K562 (cell line): ENCODE data around the gene HOXB6. TPM values are rescaled to one million over a fixed set of nuclear protein-coding genes. Genes with fewer than 3 reads are reported as not detected.
A peak's percentile ranks its signal among the peaks of the same experiment; 100 is the strongest.

Source experiments
- AFF1 ChIP-seq, 2 experiments: fragments of 450-650 bp; IDR thresholded peaks; 2 replicates each; pipeline ENCODE4 v1.6.1; 2018; ENCODE audit warnings: mild to moderate bottlenecking in 2 of 2, low read depth in 1 of 2; ENCODE audit not compliant: partially characterized antibody in 2 of 2
- CEBPZ ChIP-seq: fragments of 150-350 bp; IDR thresholded peaks from 2 replicates; pipeline ENCODE4 v1.6.1; 2014; ENCODE audit warnings: low read depth, mild to moderate bottlenecking, low read length, borderline replicate concordance
- CHD2 ChIP-seq: IDR thresholded peaks from 2 replicates; pipeline ENCODE4 v1.6.1; 2011; ENCODE audit warnings: low read depth, low read length
- CREB3L1 ChIP-seq: fragments of 450-650 bp; IDR thresholded peaks from 2 replicates; pipeline ENCODE4 v1.6.1; 2014; ENCODE audit warnings: low read depth, mild to moderate bottlenecking, moderate library complexity, borderline replicate concordance
- E2F1 ChIP-seq: sonication (generic); formaldehyde crosslinking; IDR thresholded peaks from 2 replicates; pipeline ENCODE4 v1.8.1; 2023; ENCODE audit warnings: mild to moderate bottlenecking, missing genetic modification reagents, moderate library complexity
- E2F5 ChIP-seq: sonication (generic); formaldehyde crosslinking; IDR thresholded peaks from 2 replicates; pipeline ENCODE4 v1.8.0; 2022; ENCODE audit warnings: mild to moderate bottlenecking, missing genetic modification reagents
- GMEB1 ChIP-seq: fragments of 250-450 bp; sonication (Bioruptor Pico); IDR thresholded peaks from 2 replicates; pipeline ENCODE4 v1.4.0; 2020; ENCODE audit warnings: mild to moderate bottlenecking
- MBD2 ChIP-seq: sonication (generic); IDR thresholded peaks from 2 replicates; pipeline ENCODE4 v1.6.1; 2016; ENCODE audit warnings: low read depth, borderline replicate concordance
- MEIS2 ChIP-seq: fragments of 450-650 bp; IDR thresholded peaks from 2 replicates; pipeline ENCODE4 v1.6.1; 2014; ENCODE audit warnings: mild to moderate bottlenecking; ENCODE audit not compliant: partially characterized antibody
- MTA2 ChIP-seq: fragments of 450-650 bp; IDR thresholded peaks from 2 replicates; pipeline ENCODE4 v1.6.1; 2016; ENCODE audit warnings: low read depth
- PPARD ChIP-seq: fragments of 250-450 bp; sonication (Bioruptor Pico); IDR thresholded peaks from 2 replicates; pipeline ENCODE4 v1.8.0; 2022; ENCODE audit warnings: inconsistent platforms, mild to moderate bottlenecking, moderate library complexity
- RBM22 ChIP-seq: fragments of 200-400 bp; formaldehyde crosslinking; IDR thresholded peaks from 2 replicates; pipeline ENCODE4 v1.6.1; 2018; ENCODE audit warnings: low read length, low read depth; ENCODE audit not compliant: poor library complexity, severe bottlenecking
- ZNF124 ChIP-seq: sonication (generic); formaldehyde crosslinking; IDR thresholded peaks from 2 replicates; pipeline ENCODE4 v1.8.1; 2022; ENCODE audit warnings: missing genetic modification reagents
- polyA plus RNA-seq, 8 experiments: library from polyadenylated mRNA; depleted of rRNA in 4 of 8; stranded (reverse) in 5 of 8; unstranded in 3 of 8; fragments of >200 nt; fragmentation: Nextera tagmentation in 2 of 8; fragmentation: Illumina TruSeq in 1 of 8; extraction: Ambion mirVana in 2 of 8; extraction: Trizol in 1 of 8; gene quantifications; 2 replicates each; pipeline versions ENCODE4 v1.2.1 to v1.2.3, GENCODE V29; 2011 to 2014; ENCODE audit warnings: inconsistent platforms in 1 of 8, missing spikeins in 1 of 8
- total RNA-seq, 7 experiments: library from RNA; depleted of rRNA in 6 of 7; stranded (reverse); fragments of >200 nt in 6 of 7; fragmentation: Illumina TruSeq in 2 of 7; extraction: Trizol in 2 of 7; gene quantifications; 2 replicates each; pipeline versions ENCODE4 v1.2.1 to v1.2.3, GENCODE V29; 2011 to 2021; ENCODE audit warnings: low replicate concordance in 1 of 7

The HOXB6 gene
- total and polyA plus RNA-seq, 9 of the 15 experiments (the other 6 are each of a cell fraction or from before 2014, with no cell fraction given): 1.2 to 14.8 (median 4.9) TPM

- TF ChIP-seq E2F1 (CRISPR knock-in tag) (no peak), CEBPZ (no peak), MBD2 (no peak), PPARD (no peak), E2F5 (CRISPR knock-in tag) (no peak), CHD2 (0 out of 2 replicates have a peak, but pooled peaks have one; percentile 12), RBM22 (no peak), MEIS2 (peak; percentile 44), CREB3L1 (no peak), ZNF124 (CRISPR knock-in tag) (no peak), MTA2 (no peak), GMEB1 (CRISPR knock-in tag) (no peak), AFF1 (IDR thresholded peaks at IDR 0.05; ENCODE audit: low read depth in 1 of 2, partially characterized antibody in 2 of 2) (peak; percentile 36 to 62)
These were observed 25.9 kb downstream of the HOXB6 start (continued) for GRCh38 chr17:48578616-48579470.
